GM18505 (cell line): ENCODE results near the gene BID.
"Not testable (repeated sequence)": the region's sequence is repeated elsewhere in the genome, so short reads cannot be mapped to it uniquely, and the experiment has no call there.

ENCODE experiments used
- ATAC-seq: cut with Tn5 transposase; IDR thresholded peaks from one replicate; pipeline ENCODE4 v1.9.1; 2021; ENCODE audit not compliant: unreplicated experiment
- POLR2A ChIP-seq: IDR thresholded peaks from 4 replicates; pipeline ENCODE4 v1.6.1; 2011; ENCODE audit warnings: borderline replicate concordance; ENCODE audit not compliant: insufficient read depth, insufficient read length; ENCODE audit errors: extremely low read depth

Gene BID

DNA sequence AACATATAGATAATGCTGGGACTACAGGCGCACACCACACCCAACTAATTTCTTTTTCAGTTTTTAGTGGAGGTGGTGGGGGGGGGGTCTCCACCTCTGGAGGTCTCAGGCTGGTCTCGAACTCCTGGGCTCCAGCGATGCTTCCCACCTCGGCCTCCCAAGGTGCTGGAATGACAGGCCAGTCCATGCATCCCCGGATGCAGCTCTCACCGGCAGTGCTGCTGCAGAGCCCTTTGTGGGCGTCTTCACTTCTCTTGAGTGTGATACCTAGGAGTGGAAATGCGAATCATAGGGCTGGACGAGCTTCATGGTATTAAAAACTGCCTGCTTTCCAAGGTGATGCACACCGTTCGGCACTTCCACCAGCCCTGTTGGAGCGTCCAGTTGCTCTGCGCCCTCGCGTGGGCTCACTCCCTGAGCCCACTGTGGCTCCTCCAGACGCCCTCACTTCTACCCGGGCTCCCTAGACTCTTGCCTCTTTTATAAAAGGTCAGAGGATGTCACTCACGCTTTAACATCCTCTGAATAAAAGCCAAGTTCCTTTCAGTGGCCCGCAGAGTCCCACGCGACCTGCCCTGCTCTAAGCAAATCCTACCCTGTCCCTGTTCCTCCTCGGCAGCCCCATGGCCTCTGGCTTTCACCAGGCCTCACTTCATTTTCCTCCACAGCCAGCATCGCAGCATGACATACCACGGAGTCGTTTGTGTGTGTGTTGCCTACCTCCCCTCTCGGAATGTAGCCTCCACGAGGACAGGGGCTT lies 837 bp upstream of the BID start:
- no peak for TF ChIP-seq POLR2A
- ATAC-seq = no peak

- peak; percentile 35 for ATAC-seq
- TF ChIP-seq POLR2A = peak; percentile 38
These were observed 563 bp downstream of the BID start for GRCh38 chr22:17773606-17774205.

GRCh38 chr22:17772958-17773605 lies 1.2 kb downstream of the BID start:
- TF ChIP-seq POLR2A = no peak
- no peak for ATAC-seq

DNA sequence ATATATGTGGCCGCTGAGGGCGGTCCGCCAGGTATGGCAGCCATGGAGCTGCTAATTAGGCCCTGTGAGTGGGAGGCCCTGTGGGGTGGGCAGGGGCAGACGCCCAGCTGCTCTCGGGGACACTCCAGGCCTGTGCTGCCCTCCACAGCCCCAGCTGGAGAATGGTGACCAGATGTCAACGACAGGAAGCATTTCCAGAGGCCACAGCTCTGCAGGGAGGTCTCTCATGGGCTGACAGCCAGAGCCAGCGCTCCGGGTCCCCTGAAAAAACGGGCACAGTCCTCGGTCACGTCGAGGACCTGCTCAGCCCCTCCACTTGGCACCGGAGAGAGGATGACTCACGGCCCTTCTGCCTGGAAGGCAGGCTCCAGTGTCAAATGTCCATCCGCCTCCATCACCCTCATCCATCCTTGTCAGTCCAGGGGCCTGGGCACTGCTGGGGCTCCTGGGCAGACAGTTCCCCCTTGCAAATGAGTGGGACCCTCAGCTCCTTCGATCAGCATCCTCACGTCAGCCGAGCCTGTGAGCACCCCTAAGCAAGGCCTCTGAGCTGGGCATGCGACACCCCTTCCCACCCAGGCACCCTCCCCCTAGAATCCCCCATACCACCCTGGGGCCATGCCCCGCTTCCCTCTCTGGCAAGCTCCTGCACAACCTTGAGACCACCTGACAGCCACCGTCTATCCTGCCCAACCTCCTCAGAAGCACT lies 1.9 kb downstream of the BID start:
- no peak for ATAC-seq
- TF ChIP-seq POLR2A = no peak

DNA sequence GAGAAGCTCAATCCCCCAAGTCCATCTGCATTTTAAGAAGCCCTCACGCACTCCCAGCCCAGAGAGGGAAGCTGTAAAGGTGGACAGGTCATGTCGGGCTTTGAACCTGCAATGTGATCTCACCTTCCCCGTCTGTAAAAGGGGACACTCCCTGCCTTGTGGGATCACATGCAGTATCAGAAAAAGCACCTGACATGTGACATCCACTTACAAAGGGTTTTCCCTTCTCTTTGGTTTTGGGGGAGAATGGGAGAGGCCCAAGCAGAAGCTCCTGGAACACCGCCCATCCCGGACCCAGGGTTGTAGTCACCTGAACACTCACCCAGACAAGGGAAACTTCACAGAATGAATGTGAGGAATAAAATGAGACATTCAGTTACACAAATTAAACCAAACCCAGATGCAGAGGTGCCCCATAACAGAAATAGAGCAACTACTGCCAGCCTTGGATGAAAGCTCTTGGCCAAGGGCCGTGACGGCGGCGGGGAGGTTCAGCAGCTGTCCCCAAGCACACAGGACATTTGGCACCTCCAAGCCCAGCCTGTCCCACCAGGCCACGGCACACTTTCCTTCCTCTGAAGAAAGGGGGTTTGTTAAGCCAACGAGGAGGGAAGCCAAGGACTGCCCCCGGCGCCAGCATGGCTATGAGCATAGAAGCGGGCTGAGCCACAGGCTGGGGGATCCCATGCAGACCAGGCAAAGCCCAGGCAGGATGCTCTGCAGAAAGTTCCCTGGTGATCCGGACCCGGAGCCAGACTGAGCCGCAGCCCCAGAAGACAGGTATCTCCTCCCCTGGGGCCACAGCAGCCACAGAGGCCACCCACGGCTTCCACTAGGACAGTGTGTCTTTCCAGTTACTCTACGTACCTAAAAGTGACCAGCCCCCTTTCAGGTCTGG lies 3.8 kb downstream of the BID start:
- no peak for TF ChIP-seq POLR2A

GRCh38 chr22:17769716-17770082 lies 4.6 kb downstream of the BID start:
- ATAC-seq = no peak
- TF ChIP-seq POLR2A = no peak

More for the DNA sequence above, 3.8 kb downstream of the BID start:
- ATAC-seq = no peak

GRCh38 chr22:17769013-17769715 lies 5.1 kb downstream of the BID start:
- no peak for ATAC-seq
- TF ChIP-seq POLR2A = no peak

DNA sequence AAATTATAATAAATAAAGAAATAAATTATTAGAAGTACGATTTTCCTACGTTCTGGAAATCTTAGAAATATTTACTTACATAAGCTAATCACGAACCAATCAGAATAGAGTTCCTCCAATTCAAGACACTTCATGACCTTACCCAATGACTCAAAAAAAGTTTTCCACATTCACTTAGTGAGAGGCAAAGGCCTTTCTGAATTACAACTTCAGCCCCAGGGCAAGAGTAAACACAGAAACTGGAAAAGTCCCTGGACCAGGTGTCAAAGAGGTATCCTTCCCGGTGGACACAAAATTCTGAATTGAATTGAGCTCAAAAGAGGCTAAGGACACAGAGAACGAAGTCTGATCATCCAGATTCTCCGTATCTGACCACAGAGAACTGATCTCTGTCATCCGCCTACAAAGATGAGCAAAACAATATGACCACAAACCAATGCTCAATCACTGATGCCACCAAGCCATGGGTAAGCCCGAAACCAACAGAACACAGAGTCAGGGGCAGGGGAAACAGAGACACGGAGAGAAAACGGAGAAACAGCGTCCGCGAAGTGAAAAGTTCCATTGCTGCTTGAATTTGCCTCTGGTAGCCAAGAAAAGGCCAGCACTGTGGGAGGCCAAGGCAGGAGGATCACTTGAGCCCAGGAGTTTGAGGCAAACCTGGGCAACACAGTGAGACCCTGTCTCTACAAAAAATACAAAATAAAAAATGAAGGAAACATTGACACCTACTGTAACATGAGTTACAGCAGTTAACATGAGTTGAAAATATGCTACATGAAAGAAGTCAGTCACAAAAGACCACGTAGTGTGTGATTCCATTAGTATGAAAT lies 6.8 kb downstream of the BID start:
- no peak for ATAC-seq
- TF ChIP-seq POLR2A = no peak

GRCh38 chr22:17764852-17765251 lies 9.4 kb downstream of the BID start:
- not testable (repeated sequence) for ATAC-seq

- ATAC-seq = no peak
- no peak for TF ChIP-seq POLR2A
These were observed 10.2 kb downstream of the BID start for GRCh38 chr22:17764036-17764435.

GRCh38 chr22:17763442-17763841 lies 10.8 kb downstream of the BID start:
- not testable (repeated sequence) for ATAC-seq

- no peak for TF ChIP-seq POLR2A
- ATAC-seq = no peak
These were observed 13.2 kb downstream of the BID start for GRCh38 chr22:17761138-17761488.
